Kidney (tissue), 14 donors: ENCODE data around the gene ICE2. TPM values are rescaled to one million over a fixed set of nuclear protein-coding genes. Genes with fewer than 3 reads are reported as not detected.

Experiments used
- DNase-seq, 5 donors: peaks; one replicate each; pipeline ENCODE4 v3.0.0-alpha.2; 2013 to 2020
- FAIRE-seq: peaks from 2 replicates; lab custom pipeline; 2012; peaks lifted over from hg19 to GRCh38; lab: Jason Lieb, UNC
- H3K27ac ChIP-seq, 2 donors: one replicate each; pipeline ENCODE4 v1.7.0; 2013; ENCODE audit warnings: low read depth in 2 of 2, low read length in 2 of 2, inconsistent platforms in 1 of 2
- H3K27me3 ChIP-seq: one replicate; pipeline ENCODE4 v1.7.1; 2013; ENCODE audit warnings: low read length, inconsistent platforms; ENCODE audit not compliant: control insufficient read depth, insufficient read depth
- H3K36me3 ChIP-seq, 3 donors: one replicate each; pipeline versions ENCODE4 v1.7.0 to v1.7.1; 2013; ENCODE audit warnings: low read length in 3 of 3, control low read depth in 1 of 3, inconsistent platforms in 1 of 3; ENCODE audit not compliant: insufficient read depth in 3 of 3, control insufficient read depth in 2 of 3
- H3K4me1 ChIP-seq, 3 donors: one replicate each; pipeline versions ENCODE4 v1.7.0 to v1.7.1; 2013; ENCODE audit warnings: low read length in 3 of 3, inconsistent platforms in 1 of 3, low read depth in 1 of 3; ENCODE audit not compliant: control insufficient read depth in 2 of 3, insufficient read depth in 2 of 3
- H3K4me3 ChIP-seq, 3 donors: one replicate each; pipeline versions ENCODE4 v1.7.0 to v1.8.1; 2013; ENCODE audit warnings: low read length in 3 of 3, control low read depth in 1 of 3, inconsistent platforms in 1 of 3
- H3K9ac ChIP-seq, 3 donors: one replicate each; pipeline versions ENCODE4 v1.7.0 to v1.7.1; 2013; ENCODE audit warnings: low read length in 3 of 3, control low read depth in 1 of 3, inconsistent platforms in 1 of 3
- H3K9me3 ChIP-seq, 3 donors: one replicate each; pipeline versions ENCODE4 v1.7.0 to v1.7.1; 2013; ENCODE audit warnings: low read length in 3 of 3, control low read depth in 1 of 3, inconsistent platforms in 1 of 3; ENCODE audit not compliant: control insufficient read depth in 2 of 3, insufficient read depth in 1 of 3
- CTCF ChIP-seq: IDR thresholded peaks from 3 replicates; pipeline ENCODE4 v1.5.1; 2012; ENCODE audit warnings: mild to moderate bottlenecking, moderate library complexity, borderline replicate concordance; ENCODE audit not compliant: insufficient read depth; ENCODE audit errors: extremely low read depth
- intact Hi-C: fragments of 100-400 bp; cut with DNase I; formaldehyde crosslinking; loops from one replicate; pipeline ENCODE4 v1.11.1; 2022
- polyA plus RNA-seq: library from polyadenylated mRNA; stranded (reverse); fragments of 350-450 nt; fragmentation: Illumina TruSeq; extraction: RNeasy Lipid Tissue Mini Kit (QIAGEN cat#74804); gene quantifications from one replicate; pipeline ENCODE4 v1.2.3, GENCODE V29; 2014; ENCODE audit warnings: low read depth, low replicate concordance; ENCODE audit not compliant: insufficient read depth
- total RNA-seq: library from RNA; stranded (reverse); fragmentation: NEBNext Ultra II Directional; extraction: Animal tissue kit (Norgen Biotek cat#: 25700); gene quantifications from one replicate; pipeline ENCODE4 v1.2.1, GENCODE V29; 2021
- donor health status: control.
- donor health status: control.
- donor health status: control.
- donor health status: control.
- donor health status: control.
- donor health status: DM: yes; HTN: yes; CAD: no.
- donor health status: Normal renal cell carcinoma (clear cell type).

Gene ICE2
- total and polyA plus RNA-seq, 2 donors from 2014 or later, result 16.4 to 61.4 TPM

DNA sequence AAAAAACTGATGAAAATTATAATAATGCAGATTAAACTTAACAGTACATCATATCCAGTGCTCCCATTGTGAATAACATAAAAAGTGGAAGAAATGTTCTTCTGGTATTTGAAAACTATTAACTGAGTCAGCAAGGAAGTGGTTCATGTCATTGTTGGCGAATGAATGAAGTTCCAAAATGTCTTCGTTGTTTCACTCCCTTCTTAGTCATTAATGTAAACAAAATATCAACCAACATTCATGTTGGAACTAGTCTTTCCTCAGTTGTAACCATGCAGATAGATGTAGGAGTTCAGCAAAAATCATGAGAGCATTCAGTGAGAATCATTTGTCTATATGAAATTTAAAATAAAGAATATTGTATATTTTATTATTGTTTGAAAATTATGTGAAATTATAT lies 44.1 kb upstream of the ICE2 start:
- no peaks in the 10 kb centered on the region for H3K9me3 ChIP-seq
- H3K27me3 ChIP-seq, result no peaks in the 10 kb centered on the region
- no peak for DNase-seq
- no peak for FAIRE-seq
- no peak overlapping the region for H3K9ac ChIP-seq
- no peaks in the 10 kb centered on the region for H3K36me3 ChIP-seq
- no peak overlapping the region for H3K4me3 ChIP-seq
- no peak overlapping the region for H3K27ac ChIP-seq
- intact Hi-C loops, result no loop called here
- TF ChIP-seq CTCF, result no peak
- H3K4me1 ChIP-seq, result peaks cover 0 to 11% (median 0%) of the 10 kb centered on the region in 3 donors

- DNase-seq, result peak in 4 of 5 donors; percentile 71 to 80 (median 76)
- intact Hi-C loops, result no loop called here
- peak; percentile 21 for FAIRE-seq
These were observed 42.0 kb upstream of the ICE2 start for GRCh38 chr15:60520825-60521368.

GRCh38 chr15:60520013-60520824 lies 41.3 kb upstream of the ICE2 start:
- no peak for TF ChIP-seq CTCF
- intact Hi-C loops, result no loop called here
- Histone ChIP-seq H3K9me3 (no peaks in the 10 kb centered on the region), H3K9ac (no peak overlapping the region), H3K4me3 (no peak overlapping the region), H3K27me3 (no peaks in the 10 kb centered on the region), H3K36me3 (no peaks in the 10 kb centered on the region), H3K27ac (no peak overlapping the region), H3K4me1 (peaks cover 0 to 1% (median 0%) of the 10 kb centered on the region in 3 donors)
- no peak for FAIRE-seq
- no peak for DNase-seq

More at GRCh38 chr15:60520825-60521368, 42.0 kb upstream of the ICE2 start:
- H3K36me3 ChIP-seq, result no peaks in the 10 kb centered on the region
- H3K27me3 ChIP-seq, result no peaks in the 10 kb centered on the region
- no peak overlapping the region for H3K27ac ChIP-seq
- no peak overlapping the region for H3K9ac ChIP-seq
- TF ChIP-seq CTCF, result peak; percentile 81
- H3K9me3 ChIP-seq, result no peaks in the 10 kb centered on the region
- no peak overlapping the region for H3K4me3 ChIP-seq
- H3K4me1 ChIP-seq, result peaks cover 0 to 4% (median 0%) of the 10 kb centered on the region in 3 donors
